NCI-H2107 (cell line): ENCODE data around the gene ALKBH2.

ENCODE experiments used
- DNase-seq: peaks from one replicate; lab custom pipeline; 2025; lab: John Stamatoyannopoulos, UW

The ALKBH2 gene

GRCh38 chr12:109093022-109093918 is at the start of gene ALKBH2:
ALKBH2 (minus strand) TSS chr12:109093472; CDS start chr12:109092786, 686 bp downstream.
- DNase-seq = peak; percentile 91

- no peak for DNase-seq
Observed at GRCh38 chr12:109140560-109140959, 47.3 kb upstream of the ALKBH2 start.

- DNase-seq = no peak
Observed at GRCh38 chr12:109139791-109140190, 46.5 kb upstream of the ALKBH2 start.

- no peak for DNase-seq
Observed at GRCh38 chr12:109139360-109139759, 46.1 kb upstream of the ALKBH2 start.

DNA sequence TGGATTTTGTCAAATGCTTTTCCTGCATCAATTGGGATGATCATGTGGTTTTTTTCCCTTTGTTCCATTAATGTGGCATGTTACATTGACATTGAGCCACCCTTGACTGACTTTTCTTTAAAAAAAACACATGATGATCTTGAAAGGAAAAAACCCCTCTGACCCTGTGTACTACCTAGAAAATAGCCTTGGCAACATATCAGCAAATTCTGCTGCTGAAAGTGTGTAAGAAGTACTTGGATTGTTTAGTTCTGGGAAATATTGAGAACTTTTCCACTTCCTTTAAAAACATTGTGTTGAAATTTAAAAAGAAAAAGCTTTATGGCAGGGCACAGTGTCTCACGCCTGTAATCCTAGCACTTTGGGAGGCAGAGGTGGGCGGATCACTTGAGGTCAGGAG is 43.8 kb upstream of the ALKBH2 start:
- no peak for DNase-seq

- no peak for DNase-seq
Observed at GRCh38 chr12:109134186-109134917, 41.1 kb upstream of the ALKBH2 start.

GRCh38 chr12:109131154-109132050 is 38.1 kb upstream of the ALKBH2 start:
- DNase-seq = peak; percentile 40

DNA sequence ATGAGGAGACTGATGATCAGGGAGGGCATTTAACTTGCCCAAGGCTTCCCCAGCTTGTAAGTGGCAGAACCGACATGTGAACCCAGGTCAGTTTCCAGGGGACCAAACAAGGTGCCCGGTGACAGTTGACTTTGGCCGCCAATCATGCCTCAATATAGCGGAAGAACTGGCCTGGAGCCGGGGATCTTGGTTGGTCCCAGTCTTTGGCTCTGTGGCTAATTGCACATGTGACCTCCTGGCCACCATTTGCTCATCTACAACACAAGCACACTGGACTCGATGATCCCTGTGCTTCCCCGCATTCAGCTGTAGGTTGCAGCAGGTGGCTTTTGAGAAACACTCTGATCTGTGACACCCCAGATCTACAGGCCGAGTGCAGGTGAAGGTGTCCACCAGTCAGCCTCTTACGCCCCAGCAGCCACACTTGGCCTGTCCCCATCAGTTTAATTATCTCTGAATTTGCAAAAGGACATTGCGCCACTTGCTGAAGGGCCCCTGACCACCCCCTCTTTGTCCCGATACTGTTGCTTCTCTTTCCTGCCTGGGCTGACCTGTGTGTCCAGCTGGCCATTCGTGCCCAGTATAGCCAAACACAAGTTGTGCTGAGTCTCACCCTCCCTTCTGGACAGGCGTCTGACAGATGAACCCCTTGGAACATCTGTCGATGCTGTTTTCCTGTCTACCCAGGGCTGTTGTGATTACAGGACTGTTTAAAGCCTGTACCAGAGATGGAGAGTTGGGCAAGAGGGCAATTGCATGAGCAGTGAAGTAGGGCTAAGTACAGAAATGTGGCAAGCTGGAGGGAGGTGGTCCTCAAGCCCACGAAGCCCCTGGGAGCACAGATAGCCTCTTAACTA is 37.3 kb upstream of the ALKBH2 start:
- no peak for DNase-seq

GRCh38 chr12:109127533-109128242 is 34.4 kb upstream of the ALKBH2 start:
- no peak for DNase-seq

- no peak for DNase-seq
Observed at GRCh38 chr12:109126784-109127183, 33.5 kb upstream of the ALKBH2 start.

DNA sequence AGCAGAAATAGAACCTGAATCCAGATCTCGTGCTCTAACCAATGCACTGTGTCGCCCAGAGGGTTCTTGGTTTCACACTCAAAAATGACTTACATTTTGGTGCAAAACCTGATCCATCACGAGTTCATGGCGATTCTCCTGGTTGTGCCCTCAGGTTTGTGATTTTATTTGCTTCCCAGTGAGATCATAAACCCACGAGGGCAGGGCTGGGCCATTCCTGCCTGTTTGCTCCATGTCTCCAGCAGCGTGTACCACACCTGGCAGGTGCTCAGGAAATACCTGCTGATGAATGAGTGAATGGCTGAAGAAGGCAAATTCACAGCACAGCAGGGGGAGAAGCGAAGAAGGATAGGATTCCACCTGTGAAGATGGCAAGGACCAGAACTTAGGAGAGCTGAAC is 32.5 kb upstream of the ALKBH2 start:
- no peak for DNase-seq

DNA sequence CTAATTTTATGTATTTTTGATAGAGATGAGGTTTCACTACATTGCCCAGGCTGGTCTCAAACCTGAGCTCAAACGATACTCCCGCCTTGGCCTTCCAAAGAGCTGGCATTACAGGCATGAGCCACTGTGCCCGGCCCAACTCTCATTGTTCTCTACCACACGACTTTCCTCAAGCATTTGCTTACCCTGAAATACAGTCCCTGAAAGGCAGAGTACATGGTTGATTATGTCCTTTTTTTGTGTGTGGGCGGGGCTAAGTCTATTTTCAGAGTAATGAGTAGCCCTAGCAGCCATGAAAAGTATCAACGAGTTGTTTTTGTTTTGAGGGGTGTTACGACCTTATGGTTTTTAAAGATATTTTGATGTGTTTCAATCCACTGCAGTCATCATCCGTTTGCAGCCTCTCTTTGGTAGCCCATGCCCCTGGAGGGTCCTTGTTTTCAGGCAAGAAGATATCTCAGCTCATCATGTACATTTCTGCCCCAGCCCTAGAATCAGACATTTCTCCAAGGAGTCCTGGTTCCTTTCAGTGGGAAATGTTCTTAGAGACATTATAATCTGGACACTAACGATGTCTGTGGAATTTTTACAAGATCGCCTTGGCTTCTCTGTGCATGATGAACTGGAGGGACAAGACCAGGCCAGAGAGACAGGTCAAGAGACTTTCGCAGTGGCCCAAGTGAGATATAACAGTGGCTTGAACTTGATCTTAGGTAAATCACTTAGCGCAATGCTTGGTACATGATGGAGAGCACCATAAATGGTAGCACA is 31.8 kb upstream of the ALKBH2 start:
- no peak for DNase-seq

- DNase-seq = no peak
Observed at GRCh38 chr12:109121346-109121880, 28.1 kb upstream of the ALKBH2 start.

DNA sequence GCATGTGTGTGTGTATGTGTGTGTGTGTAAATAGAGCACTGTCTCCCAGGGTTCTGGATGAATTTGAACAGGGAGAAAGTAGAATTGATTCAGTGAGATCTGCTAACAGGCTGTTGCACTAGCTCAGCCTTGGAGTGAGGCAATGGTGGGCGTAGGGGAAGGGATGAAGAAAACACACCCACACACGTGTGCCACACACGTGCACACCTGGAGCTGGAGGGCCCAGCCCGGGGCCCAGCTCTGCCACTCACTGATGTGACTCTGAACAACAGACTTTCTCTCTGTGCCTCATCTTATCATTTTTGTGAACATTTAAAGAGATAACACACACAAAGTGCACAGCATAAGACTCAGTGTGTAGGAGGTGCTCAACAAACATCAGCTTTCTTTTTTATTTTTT is 27.3 kb upstream of the ALKBH2 start:
- DNase-seq = no peak

GRCh38 chr12:109120095-109120494 is 26.8 kb upstream of the ALKBH2 start:
- no peak for DNase-seq

DNA sequence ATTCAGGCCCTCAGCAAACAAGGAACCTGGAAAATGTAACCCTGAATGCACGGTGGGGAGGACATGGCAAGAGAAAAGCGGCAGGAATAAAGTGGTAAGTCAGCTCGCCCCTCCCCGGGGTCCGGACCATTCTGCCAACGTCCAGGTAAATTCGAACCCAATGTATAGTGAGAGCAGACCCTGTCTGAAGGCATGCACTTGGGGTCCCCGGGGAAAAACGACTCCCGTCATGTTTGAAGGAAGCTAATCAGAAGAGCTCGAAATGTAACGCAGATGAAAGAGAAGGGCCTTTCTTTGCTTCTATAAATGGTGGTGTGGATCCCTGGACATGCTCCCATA is 23.3 kb upstream of the ALKBH2 start:
- no peak for DNase-seq

GRCh38 chr12:109115758-109116610 is 22.7 kb upstream of the ALKBH2 start, which contains the start of gene ACACB:
ACACB (plus strand) TSS chr12:109116587; CDS start chr12:109139406, 22,819 bp downstream.
- no peak for DNase-seq

DNA sequence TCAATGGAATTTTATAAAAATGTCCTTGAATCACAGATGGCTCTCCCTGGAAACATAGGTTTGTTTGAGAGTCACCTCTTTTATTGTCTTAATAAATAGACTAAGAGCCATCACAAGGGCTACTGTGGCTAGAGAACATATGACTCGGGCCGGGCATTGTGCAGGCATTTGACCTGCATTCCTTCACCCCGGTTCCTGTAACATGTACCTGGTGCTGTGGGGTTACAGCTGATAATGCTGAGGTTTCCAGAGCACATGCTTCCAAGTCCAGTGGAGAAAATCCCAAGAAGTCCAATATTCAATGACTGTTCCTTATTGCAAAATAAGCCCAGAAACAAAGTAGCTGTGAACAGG is 22.1 kb upstream of the ALKBH2 start:
- no peak for DNase-seq

DNA sequence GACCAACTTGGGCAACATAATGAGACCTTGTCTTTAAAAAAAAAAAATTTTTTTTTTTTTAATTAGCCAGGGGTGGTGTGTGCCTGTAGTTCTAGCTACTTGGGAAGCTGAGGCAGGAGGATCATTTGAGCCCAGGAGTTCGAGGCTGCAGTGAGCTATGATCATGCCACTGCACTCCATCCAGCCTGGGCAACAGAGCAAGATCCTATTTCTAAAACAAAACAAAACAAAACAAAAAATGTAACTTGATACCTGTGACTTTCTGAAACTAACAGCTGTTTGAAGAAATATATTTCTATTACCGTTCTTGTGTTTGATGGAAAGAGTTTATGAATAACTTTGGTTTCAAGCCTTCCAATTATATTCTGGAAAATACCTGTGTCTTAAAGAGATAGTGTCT is 21.4 kb upstream of the ALKBH2 start:
- no peak for DNase-seq
